ENCODE results near the gene BMP7. TPM values are rescaled to one million over a fixed set of nuclear protein-coding genes. Genes with fewer than 3 reads are reported as not detected.
"Not testable (repeated sequence)": the region's sequence is repeated elsewhere in the genome, so short reads cannot be mapped to it uniquely, and the experiment has no call there.

BMP7 gene
- total and polyA plus RNA-seq, 7 donors = under 0.01 to 5.4 (median 2.5) TPM

GRCh38 chr20:57159193-57159851, 107.1 kb downstream of the BMP7 start:
- H3K9me3 ChIP-seq = no peaks in the 10 kb centered on the region
- H3K27me3 ChIP-seq = no peaks in the 10 kb centered on the region
- peak; percentile 47 for DNase-seq
- WGBS, 2 donors = 70 to 85% methylated on average over 13 of the region's 13 CpGs
- intact Hi-C loops (cut with DNase I) = no loop called here
- TF ChIP-seq EP300 (IDR thresholded peaks at IDR 0.05) (no peak), POLR2A (IDR thresholded peaks at IDR 0.05) (no peak), POLR2AphosphoS5 (IDR thresholded peaks at IDR 0.05) (no peak), CTCF (IDR thresholded peaks at IDR 0.05) (no peak)
- H3K36me3 ChIP-seq = no peaks in the 10 kb centered on the region
- no peak overlapping the region for H3K27ac ChIP-seq
- no peak overlapping the region for H3K4me3 ChIP-seq
- no peaks in the 10 kb centered on the region for H3K4me1 ChIP-seq

- TF ChIP-seq EP300 (IDR thresholded peaks at IDR 0.05) (no peak), POLR2AphosphoS5 (IDR thresholded peaks at IDR 0.05) (no peak), POLR2A (IDR thresholded peaks at IDR 0.05) (no peak), CTCF (IDR thresholded peaks at IDR 0.05) (no peak)
- DNase-seq = no peak
- intact Hi-C loops (cut with DNase I) = no loop called here
- no peaks in the 10 kb centered on the region for H3K36me3 ChIP-seq
- H3K4me1 ChIP-seq = no peaks in the 10 kb centered on the region
- 75 to 78% methylated on average over 7 of the region's 7 CpGs for WGBS, 2 donors
- H3K27ac ChIP-seq = no peak overlapping the region
- H3K4me3 ChIP-seq = no peak overlapping the region
- H3K9me3 ChIP-seq = no peaks in the 10 kb centered on the region
- H3K27me3 ChIP-seq = no peaks in the 10 kb centered on the region
Observed at GRCh38 chr20:57158474-57158873, 108.0 kb downstream of the BMP7 start.

- 84 to 92% methylated on average over 9 of the region's 9 CpGs for WGBS, 2 donors
- intact Hi-C loops (cut with DNase I); H3K27me3 ChIP-seq; H3K9me3 ChIP-seq; H3K36me3 ChIP-seq; H3K4me1 ChIP-seq; H3K4me3 ChIP-seq; H3K27ac ChIP-seq; DNase-seq: not testable (repeated sequence)
Observed at GRCh38 chr20:57157787-57158186, 108.7 kb downstream of the BMP7 start.

- no peak overlapping the region for H3K27ac ChIP-seq
- 93 to 94% methylated on average over 13 of the region's 13 CpGs for WGBS, 2 donors
- no peaks in the 10 kb centered on the region for H3K4me1 ChIP-seq
- intact Hi-C loops (cut with DNase I) = no loop called here
- no peak for TF ChIP-seq POLR2A (IDR thresholded peaks at IDR 0.05)
- no peak for TF ChIP-seq CTCF (IDR thresholded peaks at IDR 0.05)
- DNase-seq = peak; percentile 48
- no peaks in the 10 kb centered on the region for H3K27me3 ChIP-seq
- H3K4me3 ChIP-seq = no peak overlapping the region
- no peaks in the 10 kb centered on the region for H3K36me3 ChIP-seq
- H3K9me3 ChIP-seq = no peaks in the 10 kb centered on the region
Observed at GRCh38 chr20:57157106-57157691, 109.2 kb downstream of the BMP7 start.

GRCh38 chr20:57156011-57156729, 110.3 kb downstream of the BMP7 start:
- Histone ChIP-seq H3K27me3 (no peaks in the 10 kb centered on the region), H3K4me3 (no peak overlapping the region), H3K4me1 (no peaks in the 10 kb centered on the region), H3K36me3 (no peaks in the 10 kb centered on the region), H3K9me3 (no peaks in the 10 kb centered on the region), H3K27ac (no peak overlapping the region)
- WGBS, 2 donors = 82 to 86% methylated on average over 18 of the region's 18 CpGs
- TF ChIP-seq POLR2A (IDR thresholded peaks at IDR 0.05) = no peak
- TF ChIP-seq POLR2AphosphoS5 (IDR thresholded peaks at IDR 0.05) = no peak
- no peak for TF ChIP-seq CTCF (IDR thresholded peaks at IDR 0.05)
- no peak for TF ChIP-seq EP300 (IDR thresholded peaks at IDR 0.05)
- intact Hi-C loops (cut with DNase I) = no loop called here
- DNase-seq = peak; percentile 36

Measured in sigmoid colon (tissue), 7 donors.